Femur (tissue), 1 donor: Measurements from ENCODE around the gene RUNX3.

Experiments used
- DNase-seq: peaks from one replicate; pipeline ENCODE4 v3.0.0-alpha.2; 2017

RUNX3 gene

DNA sequence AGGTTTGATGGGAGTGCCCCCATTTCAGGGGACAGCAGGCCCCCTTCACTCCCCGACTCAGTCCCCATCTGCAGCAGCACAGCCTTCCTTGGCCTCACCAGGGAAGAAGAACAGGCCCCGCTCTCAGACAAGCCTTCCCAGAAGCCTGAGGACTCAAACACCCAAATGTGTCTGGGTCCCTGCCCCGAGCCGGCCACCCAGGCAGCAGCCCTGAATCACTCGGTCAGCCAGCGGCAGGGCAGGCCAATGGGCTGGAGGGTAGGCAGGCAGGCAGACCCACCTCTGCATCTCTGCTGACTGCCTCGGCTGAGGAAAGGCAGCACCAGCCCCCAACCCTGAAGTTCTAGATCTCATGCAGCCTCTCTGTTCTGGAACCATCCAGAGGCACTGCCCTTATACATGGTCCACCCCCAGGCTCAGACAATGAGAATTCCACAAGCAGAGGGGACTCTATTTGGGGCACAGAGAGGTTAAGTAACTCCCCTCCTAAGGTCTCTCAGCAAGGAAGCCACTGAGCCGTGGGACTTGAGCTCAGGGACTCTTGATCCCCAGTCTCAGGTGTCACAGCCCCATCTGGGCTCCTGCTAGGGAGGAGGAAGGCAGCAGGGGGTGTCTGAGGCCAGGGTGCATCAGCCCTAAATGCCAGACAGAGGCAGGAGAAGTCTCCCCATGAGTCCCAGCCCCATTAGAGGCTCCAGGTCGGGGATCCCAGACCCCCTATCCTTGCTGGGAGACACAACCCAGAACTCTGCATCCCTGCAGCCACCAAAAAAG is 33.2 kb upstream of the RUNX3 start:
- no peak for DNase-seq

DNA sequence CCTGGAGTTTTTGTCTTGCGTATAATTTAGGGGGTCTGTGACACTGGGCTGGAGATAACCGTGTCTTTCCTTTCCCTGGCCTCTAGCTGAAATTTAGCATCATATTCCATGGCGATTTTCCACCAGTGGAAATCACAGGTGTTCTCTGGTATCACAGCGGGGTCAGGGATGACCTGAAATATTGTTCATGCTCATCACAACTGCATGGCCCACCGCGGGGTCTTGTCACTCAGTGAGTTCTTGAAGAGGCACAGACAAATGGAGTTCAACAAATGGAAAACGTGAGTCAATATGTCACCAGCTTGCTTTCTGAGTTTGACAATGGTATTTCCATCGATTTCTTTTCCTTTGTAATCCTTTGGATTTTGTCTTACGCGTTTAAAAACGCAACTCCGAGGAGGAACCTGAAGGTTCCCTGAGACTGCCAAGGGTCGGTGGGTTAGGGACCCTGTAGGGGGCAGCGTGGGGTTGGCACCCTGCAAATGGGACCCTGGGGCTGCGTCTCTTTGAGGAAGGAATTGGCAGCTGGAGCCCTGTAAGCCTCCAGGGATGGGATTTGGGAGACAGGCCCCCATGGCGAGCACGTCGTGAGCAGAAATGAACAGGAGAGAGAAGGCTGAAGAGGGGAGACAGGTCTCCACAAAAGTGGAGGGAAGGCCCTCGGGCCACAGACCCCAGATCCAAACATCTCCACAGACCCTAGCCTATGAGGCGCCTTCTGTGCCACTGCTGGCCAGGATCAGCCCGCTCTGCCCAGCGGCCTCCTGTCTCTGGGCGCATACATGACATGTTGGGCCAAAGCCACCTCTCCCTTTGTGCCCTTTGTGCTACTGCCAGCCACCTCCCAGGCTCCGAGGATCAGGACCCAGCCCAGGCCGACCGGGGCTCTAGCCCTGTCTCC is 32.1 kb upstream of the RUNX3 start:
- DNase-seq = no peak

DNA sequence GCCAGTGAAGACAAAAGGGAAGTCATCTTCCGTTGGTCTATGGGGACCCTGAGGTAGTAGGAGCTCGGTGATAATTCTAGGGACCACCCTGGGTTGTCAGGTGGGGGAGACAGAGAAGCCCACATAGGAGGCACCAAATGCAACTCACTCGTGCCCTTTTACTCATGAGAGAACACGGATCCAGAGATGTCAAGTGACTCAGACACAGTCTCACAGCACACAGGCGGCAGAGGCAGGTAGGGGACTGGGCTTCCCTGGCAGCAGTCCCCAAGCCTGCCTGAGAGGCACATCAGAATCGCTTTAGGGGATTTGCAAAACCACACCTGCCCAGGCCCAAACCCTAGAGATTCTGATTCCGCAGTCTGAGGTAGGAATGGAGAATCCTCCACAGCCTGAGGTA is 31.3 kb upstream of the RUNX3 start:
- no peak for DNase-seq

DNA sequence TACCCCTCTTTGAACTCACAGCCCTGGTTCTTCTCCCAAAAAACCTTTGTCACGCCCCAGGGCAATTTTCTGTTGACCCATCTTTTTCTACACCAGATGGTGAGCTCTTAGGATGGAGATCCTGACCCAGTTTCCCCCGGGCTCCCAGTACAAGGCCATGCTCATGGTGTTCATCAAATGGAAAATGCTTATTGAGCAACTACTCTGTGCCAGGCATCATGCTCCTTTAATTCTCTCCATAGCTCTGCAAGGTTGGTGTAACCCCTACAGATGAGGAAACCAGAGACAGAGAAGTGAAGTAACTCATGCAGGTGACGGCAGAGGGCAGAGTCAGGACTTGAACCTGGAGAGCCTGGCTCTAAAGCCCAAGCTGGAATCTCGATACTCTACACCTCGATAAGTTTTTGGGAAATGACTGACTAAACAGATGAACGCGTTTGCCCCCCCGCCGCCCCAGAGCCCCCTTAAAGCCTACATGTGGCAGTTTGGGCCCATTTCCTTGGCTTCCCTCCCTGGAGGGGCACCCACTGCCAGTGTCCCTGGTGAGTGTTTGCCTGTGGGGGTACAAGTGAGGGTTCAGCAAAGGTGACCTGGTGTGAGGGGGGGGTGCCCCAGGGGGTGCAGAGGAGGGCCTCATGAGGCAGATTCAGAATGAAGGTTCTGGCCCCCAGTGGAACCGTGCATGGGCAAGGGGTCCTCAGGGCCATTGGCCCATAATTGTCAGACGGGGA is 30.2 kb upstream of the RUNX3 start:
- no peak for DNase-seq

DNA sequence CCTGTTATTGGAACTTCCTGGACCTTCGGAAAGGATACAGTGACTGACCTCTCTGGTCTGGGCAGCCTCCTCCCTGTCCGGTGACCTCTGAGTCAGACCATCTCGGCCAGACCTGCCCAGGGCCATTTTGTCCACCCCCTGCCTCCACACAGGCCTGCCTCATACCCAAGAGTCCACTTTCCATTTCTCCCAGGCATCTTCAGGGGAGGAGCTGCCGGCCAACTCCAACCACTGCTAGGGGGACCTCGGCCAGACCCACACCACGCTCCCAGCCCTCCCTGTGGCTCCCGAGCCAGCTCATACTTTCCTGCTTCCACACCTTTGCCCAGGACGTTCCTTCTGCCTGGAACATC is 29.5 kb upstream of the RUNX3 start:
- no peak for DNase-seq

DNA sequence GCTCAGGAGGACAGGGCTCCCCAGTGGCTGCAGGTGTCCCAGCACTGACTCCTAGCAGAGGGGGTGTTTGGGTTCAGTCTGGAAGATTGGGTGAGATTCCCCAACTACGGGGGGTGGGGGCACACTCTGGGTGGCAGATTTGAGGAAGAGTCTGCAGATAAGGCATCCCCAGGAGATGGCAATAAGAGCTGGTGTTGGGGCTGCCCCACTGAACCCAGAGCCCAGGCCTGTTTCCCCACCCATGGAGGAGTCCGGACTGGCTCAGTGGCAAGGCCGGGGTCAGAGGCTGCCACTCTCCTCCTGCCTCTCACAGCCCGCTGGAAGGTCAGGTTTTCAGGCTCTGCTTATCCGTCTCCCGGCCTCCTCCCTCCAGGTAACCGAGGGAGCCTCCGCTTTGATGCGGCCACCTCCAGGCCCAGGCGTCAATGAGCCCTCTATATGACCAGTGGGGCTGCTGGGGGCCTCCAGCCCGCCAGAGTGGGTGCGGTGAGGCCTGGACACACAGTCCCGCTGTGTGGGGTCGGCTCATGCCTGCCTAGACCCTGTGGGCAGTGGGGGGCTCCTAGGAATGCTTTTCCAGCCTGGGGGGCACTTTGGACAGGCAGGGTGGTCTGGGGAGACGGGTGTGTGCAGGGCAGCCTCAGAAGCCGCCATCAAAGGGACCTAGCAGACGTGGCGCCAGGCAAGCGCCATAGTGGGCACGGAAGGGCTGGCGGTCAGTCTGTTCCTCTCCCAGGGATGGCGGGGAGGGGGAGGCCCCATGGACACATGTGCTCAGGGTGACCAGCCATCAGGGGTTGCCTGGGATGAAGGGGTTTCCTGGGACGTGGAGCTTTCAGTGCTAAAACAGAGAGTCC is 28.9 kb upstream of the RUNX3 start:
- no peak for DNase-seq

DNA sequence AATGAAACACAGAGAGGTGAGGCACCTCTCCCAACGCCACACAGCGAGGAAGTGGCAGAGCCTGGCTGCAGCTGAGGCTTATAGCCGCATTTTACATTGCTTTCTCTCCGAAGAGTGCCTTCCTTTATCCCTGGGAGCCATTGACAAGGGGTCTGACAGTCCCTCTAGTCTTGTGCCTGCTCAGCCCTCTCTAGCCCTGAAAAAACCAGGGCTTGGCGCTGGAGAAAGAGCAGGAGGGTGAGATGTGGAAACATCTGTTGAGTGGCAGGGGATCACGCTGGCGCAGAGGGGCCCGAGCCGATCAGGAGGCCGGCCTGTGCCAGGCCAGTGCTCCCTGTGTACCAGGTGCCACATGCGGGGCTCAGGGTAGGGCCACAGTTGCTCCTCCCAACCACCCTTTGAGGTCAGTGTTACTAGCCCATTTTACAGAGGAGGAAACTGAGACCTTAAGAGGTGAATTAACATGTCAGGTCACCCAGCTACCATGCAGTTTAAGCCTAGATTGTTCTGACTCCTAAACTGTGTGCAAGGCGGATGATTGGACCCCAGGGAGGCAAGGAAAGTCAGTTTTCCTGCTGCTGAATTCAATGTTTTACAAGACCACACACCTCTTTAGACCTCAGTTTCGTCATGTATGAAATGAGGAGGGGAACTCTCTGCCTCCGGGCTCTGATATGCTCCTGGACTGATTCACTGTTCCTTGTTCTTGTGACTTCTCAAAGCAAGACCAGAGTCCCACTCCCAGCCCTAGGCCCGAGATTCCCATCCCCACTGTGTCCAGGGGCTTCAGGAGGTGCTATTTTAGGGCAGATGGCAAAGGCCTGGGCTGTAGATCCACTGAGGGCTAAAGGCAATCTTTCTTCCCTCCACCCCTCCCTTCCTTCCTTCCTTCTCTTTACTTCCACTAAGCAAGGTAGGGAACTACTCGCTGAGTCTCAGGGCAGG is 28.0 kb upstream of the RUNX3 start:
- no peak for DNase-seq

DNA sequence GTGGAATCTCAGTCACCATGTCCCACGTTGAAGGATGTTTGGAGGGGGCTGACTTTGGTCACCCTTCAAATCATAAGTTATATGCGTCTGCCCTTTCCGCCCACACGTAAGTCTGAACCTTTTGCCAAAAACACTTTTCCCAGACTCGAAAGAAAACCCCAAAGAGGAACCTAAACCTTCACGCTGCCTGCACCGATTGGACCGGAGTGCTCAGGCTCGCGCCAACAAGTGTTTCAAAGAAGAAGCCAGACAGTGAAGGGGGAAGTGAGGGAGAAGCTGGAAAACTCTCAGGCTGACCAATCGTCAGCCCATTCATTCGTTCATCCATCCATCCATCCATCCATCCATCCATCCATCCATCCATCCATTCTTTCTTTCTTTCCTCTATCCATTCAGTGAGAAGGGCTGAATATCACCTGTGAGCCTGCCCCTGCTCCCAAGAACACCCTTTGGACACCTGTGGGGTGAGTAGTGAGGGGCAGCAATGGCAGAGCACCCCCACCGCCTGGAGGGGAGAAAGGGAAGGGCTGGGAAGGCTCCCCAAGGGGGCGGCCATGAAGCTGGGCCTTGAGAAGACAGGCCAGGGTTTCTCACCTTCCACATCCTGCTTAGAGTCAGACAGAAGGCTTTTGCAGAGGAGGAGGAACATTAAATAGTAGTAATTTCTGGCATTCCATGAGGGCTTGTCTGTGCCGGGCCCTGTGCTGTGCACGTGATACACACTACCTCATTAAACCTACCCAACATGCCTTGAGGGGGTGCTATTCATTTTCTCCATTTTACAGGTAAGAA is 27.1 kb upstream of the RUNX3 start:
- DNase-seq = no peak

DNA sequence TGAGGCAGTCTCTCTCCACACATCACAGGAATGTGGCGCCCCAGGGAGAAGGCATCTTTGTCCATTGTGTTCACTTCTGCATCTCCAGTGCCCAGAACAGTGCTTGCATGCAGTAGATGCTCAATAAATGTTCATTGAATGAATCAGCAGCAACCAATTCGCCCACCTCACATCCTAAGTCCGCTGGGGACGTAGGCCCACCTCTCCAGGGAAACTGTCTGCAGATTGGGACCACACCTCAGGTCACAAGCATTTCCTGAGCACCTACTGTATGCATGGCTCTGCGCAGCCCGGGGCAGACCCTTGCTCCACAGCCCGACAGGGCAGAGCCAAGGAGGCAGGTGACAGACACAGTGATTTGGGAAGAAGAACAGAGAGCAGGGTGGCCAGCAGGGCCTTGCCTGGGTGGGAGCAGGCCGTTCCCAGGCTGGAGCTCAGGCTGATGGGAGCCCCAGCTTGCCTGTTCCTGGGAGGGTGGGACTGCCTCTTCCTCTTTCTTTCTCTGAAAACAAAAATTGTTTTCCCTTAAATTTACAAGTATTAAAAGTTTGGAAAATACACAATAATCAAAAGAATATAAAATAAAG is 25.8 kb upstream of the RUNX3 start:
- DNase-seq = no peak

DNA sequence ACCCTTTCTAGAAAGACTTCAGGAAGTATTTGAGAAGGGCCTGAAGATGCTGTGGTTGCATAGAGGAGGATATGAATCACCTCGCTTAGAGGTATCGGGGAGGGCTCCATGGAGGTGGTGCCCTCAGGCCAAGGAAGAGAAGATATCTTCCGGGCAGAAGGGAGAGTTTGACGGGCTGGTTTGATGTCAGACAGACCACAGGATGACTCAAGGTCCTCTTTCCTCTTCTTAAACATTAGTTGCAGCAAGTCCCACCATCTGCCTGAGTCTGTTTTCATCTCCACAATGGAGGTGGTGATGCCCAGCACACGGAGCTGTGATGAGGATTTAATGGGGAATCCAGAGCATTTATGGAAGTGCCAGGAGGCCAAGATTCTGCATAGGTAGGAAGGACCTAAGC is 25.1 kb upstream of the RUNX3 start:
- DNase-seq = no peak

DNA sequence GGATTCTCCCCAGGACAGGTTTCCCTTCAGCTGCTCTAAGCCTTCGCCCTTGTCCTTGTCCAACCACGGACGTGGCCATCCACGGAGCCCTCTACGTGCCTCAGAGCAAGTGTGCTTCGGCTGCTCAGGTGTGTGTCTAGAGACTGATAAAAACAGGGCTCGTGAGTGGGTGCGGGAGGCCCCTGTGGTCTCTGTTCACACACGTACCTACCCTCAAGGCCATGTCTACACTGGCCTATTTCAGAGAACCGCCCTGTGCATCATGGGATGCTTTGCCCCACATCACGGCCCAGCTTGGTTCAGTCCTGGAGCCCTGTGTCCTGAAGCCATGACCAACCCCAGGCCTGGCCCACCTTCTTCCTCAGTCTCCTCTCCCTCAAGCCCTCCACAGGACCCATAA is 24.6 kb upstream of the RUNX3 start:
- no peak for DNase-seq

DNA sequence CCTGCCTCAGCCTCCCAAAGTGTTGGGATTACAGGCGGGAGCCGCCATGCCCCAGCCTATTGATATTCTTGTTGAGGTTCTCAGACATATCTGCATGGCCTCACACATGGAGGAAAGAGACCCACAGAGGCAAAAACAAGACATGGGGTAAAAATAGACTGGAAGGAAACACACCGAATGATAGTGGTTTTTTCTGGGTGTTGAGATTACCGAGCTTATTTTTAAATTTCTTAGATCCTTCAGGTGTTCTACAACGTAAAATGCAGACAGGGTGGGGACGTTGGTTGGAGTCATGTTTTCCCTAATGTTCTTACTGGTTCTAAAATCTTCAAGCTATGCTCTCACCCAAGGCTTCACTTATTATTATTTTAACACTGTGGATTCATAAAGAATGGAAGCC is 23.9 kb upstream of the RUNX3 start:
- DNase-seq = no peak

DNA sequence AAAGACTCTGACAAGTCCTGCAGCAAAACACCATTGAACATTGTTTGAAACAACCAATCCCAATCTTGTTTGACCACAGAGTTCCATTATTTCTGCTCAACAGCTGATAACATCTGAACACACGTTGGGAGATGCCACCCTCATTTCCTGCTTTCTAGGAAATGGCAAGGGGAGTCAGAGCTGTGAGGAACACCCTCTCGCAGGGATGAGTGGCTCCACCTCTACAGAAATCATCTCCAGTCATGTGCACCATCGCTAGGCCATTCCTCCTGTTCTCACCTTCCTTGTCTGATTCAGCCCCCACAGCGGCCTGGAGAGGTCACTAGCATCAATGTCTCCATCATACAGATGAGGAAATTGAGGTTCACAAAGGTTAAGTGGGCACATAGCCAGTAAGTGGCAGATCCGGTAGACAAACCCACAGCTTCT is 22.4 kb upstream of the RUNX3 start:
- DNase-seq = no peak

DNA sequence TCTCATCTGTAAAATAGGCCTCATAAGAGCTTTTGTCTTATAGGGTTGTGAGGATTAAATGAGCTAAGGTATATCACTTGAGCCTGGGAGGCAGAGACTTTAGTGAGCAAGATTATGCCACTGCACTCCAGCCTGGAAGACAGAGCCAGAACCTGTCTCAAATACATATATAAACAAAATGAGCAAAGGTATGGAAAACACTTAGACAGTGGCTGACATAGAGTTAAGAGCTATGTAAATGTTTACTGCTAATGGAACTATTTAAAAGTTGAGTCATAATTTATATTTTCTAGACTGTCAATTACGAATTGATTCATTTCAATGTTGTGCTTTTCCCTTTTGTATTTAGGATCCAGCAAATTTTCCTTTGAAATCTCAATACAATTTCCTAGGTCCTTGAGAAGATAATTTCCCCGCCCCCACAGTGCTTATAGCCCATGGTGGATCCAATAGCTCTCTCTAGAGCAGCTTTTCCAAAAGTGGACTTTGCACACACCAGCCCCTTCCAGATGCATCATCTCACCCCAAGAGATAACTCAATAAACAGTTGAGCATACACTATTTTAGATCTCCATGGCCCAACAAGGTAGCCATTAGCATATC is 21.8 kb upstream of the RUNX3 start:
- DNase-seq = no peak

DNA sequence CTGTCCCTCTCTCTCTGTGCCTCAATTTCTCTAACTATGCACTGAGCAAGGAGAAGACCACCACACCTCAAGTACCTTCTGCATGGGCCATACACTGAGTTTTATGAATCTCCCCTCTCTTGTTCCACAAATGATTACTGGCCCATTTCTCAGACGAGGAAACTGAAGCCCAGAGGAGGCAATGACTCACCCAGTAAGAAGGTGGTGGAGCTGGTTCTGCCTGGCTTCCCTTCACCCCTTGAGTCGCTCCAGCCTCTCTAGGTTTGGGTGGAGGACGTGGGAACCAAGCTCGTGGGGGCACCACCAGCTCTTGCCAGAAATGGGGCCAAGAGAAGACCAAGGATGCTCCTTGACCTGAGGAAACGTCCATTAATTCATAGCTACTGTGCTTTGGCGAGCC is 21.3 kb upstream of the RUNX3 start:
- no peak for DNase-seq

DNA sequence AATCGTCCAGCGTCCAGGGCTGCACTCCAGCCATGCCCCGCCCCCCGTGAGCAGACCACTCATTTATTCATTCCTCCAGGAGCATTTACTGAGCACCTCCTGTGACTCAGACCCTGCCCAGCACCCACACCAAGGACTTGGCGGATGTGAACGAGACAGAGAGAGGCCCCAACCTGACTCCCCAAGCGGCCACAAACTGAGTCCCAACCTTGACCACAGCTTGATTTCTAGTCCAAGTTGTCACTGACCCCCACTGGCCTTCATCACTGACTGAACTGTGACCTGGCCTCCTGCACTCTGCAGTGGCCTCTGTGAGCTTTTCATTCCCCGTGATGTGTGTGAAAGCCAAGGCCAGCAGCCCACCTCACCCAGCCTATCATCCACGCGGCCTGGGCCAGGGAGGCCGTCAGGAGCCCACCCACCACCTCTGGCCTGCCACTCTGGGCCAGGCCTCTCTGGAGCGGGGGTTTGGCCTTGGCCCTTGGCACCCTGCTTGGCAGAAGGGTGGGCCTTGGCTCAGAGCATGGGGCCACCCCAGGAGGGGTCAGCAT is 19.3 kb upstream of the RUNX3 start:
- no peak for DNase-seq

DNA sequence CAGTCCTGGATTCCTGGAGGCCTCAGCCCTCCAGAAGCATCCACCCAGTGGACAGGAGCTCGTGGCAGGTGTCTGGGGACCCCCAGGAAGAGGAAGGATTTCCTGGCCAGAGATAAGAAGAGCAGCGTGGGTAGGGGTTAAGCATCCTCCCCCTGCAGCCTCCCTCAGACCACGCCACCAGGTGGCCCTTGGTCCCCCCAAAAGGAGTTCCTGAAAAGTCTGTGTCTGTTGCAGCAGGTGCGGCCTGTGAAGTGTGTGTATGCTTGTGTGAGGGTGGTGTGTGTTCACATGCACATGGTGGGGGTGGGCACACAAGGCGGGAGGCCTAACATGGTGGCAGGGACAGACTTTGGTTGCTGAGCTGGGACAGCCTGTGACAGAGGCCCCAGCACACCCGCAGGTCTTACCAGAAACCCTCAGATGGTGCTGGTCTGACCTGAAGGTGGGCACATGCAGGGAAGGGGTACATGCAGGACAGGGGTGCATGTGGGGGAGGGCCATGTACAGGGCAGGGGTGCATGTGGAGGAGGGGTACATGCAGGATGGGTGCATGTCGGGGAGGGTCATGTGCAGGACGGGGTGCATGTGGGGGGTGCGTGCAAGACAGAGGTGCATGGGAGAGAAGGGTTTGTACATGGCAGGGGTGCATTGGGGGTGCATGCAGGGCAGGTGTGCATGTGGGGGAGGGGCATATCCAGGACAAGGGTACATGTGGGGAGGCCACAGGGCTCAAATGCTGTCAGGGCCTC is 18.2 kb upstream of the RUNX3 start:
- DNase-seq = no peak

DNA sequence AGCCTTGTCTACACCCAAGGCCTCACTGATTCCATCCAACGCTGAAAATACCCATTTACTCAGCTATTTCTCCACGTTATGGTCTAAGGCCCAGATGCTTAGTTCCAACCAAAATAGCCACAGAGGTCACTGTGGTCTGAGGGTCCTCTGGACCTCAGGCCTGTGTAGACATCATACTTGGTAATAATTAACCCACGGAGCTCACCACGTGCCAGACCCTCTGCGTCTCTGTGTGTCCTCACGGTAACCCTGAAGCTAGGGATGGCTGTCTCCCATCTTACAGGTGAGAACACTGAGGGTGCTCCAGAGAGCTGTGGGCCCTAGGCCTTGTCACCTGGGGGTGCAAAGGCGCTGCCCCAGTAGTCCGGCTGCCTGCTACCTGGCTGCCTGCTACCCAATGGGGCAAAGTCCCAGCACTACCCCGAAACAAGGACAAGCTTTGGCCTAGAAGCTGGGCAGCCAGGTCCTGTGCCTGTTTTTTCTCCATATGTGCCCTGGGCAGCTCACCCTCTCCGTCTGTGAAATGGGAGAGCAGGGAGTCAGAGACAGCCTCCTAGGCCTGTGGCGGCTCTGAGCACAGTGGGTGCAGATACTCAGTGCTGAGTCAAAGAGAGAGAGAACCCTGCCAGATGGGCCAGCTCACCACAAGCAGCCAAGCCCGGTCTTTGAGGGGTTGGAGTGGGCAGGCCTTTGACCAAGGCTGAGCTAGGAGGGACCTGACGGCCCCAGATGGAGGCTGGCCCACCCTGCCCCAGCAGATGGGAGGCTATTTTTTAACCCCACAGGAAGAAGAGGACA is 17.0 kb upstream of the RUNX3 start:
- DNase-seq = no peak
